SJCRH30 (cell line): ENCODE results near the gene RFX8. TPM values are rescaled to one million over a fixed set of nuclear protein-coding genes. Genes with fewer than 3 reads are reported as not detected.
"Not testable (repeated sequence)": the region's sequence is repeated elsewhere in the genome, so short reads cannot be mapped to it uniquely, and the experiment has no call there.

Experiments used
- DNase-seq, 2 experiments: peaks; one replicate each; pipeline ENCODE4 v3.0.0-alpha.2; 2015 to 2020
- H3K27ac ChIP-seq: fragments of 250-450 bp; sonication (Bioruptor Pico); 2 replicates; pipeline ENCODE4 v1.5.1; 2020; ENCODE audit warnings: mild to moderate bottlenecking, moderate library complexity
- H3K27me3 ChIP-seq: fragments of 250-450 bp; sonication (Bioruptor Pico); 2 replicates; pipeline ENCODE4 v1.5.1; 2020; ENCODE audit warnings: mild to moderate bottlenecking, moderate library complexity
- H3K36me3 ChIP-seq: fragments of 250-450 bp; sonication (Bioruptor Pico); 2 replicates; pipeline ENCODE4 v1.5.1; 2020; ENCODE audit warnings: mild to moderate bottlenecking, moderate library complexity
- H3K4me1 ChIP-seq: fragments of 250-450 bp; sonication (Bioruptor Pico); 2 replicates; pipeline ENCODE4 v1.5.1; 2020; ENCODE audit warnings: mild to moderate bottlenecking, moderate library complexity
- H3K4me3 ChIP-seq: fragments of 250-450 bp; sonication (Bioruptor Pico); 2 replicates; pipeline ENCODE4 v1.5.1; 2020; ENCODE audit warnings: mild to moderate bottlenecking, moderate library complexity
- H3K9me3 ChIP-seq: fragments of 250-450 bp; sonication (Bioruptor Pico); replicated peaks from 2 replicates; pipeline ENCODE4 v1.5.1; 2020; ENCODE audit warnings: mild to moderate bottlenecking, moderate library complexity
- total RNA-seq: library from RNA; depleted of rRNA; stranded (reverse); fragments of >200 nt; shearing (Covaris generic); gene quantifications from 2 replicates; pipeline ENCODE4 v1.2.3, GENCODE V29; 2014; rRNA removed

The RFX8 gene
- 0.06 and 0.43 TPM in 2 replicates for total RNA-seq

- Histone ChIP-seq H3K4me1 (peaks cover 21% of the 10 kb centered on the region), H3K36me3 (no peaks in the 10 kb centered on the region), H3K4me3 (no peak within 1 kb of the TSS), H3K9me3 (no peaks in the 10 kb centered on the region), H3K27me3 (no peaks in the 10 kb centered on the region), H3K27ac (no peak within 1 kb of the TSS)
- DNase-seq = no peak
Measured at GRCh38 chr2:101474731-101475384, at the start of gene RFX8. Gene RFX8, minus strand, starts transcription at chr2:101475112. Its CDS starts 8,264 bp downstream, at chr2:101466848.

- no peak for DNase-seq
- H3K9me3 ChIP-seq = peaks cover 3% of the 10 kb centered on the region; the same call in 1 of the 2 replicates
- no peak overlapping the region for H3K27ac ChIP-seq
- H3K4me1 ChIP-seq = peaks cover 16% of the 10 kb centered on the region
- H3K27me3 ChIP-seq = no peaks in the 10 kb centered on the region
- no peak overlapping the region for H3K4me3 ChIP-seq
- H3K36me3 ChIP-seq = no peaks in the 10 kb centered on the region
Measured at GRCh38 chr2:101521487-101521886, 46.6 kb upstream of the RFX8 start.

DNA sequence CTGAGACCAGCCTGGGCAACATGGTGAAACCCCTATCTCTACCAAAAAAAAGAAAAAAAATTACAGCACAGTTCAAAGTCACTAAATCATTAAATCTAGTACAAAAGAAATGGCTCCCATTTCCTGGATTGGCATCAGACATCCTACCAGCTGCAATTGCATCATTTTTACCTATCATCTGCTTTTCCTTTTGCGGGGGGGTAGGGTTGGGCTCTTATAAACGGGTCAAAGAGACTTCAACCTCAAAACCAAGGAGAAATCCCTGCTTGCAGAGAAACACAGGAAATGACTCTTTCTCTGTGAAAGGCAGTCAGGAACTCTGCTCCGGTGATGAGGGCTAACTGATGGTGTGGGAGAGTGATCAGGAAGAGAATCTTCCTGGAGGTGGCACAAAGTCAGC is 45.3 kb upstream of the RFX8 start:
- no peak for DNase-seq
- peaks cover 16% of the 10 kb centered on the region for H3K4me1 ChIP-seq
- no peaks in the 10 kb centered on the region for H3K27me3 ChIP-seq
- no peak overlapping the region for H3K4me3 ChIP-seq
- peaks cover 5% of the 10 kb centered on the region; the same call in 1 of the 2 replicates for H3K9me3 ChIP-seq
- no peaks in the 10 kb centered on the region for H3K36me3 ChIP-seq
- no peak overlapping the region for H3K27ac ChIP-seq

- no peak overlapping the region for H3K4me3 ChIP-seq
- DNase-seq = peak; percentile 23 to 65
- H3K4me1 ChIP-seq = peaks cover 16% of the 10 kb centered on the region
- H3K27ac ChIP-seq = no peak overlapping the region
- peaks cover 5% of the 10 kb centered on the region; the same call in 1 of the 2 replicates for H3K9me3 ChIP-seq
- no peaks in the 10 kb centered on the region for H3K27me3 ChIP-seq
- H3K36me3 ChIP-seq = no peaks in the 10 kb centered on the region
Measured at GRCh38 chr2:101518578-101519492, 43.9 kb upstream of the RFX8 start.

DNA sequence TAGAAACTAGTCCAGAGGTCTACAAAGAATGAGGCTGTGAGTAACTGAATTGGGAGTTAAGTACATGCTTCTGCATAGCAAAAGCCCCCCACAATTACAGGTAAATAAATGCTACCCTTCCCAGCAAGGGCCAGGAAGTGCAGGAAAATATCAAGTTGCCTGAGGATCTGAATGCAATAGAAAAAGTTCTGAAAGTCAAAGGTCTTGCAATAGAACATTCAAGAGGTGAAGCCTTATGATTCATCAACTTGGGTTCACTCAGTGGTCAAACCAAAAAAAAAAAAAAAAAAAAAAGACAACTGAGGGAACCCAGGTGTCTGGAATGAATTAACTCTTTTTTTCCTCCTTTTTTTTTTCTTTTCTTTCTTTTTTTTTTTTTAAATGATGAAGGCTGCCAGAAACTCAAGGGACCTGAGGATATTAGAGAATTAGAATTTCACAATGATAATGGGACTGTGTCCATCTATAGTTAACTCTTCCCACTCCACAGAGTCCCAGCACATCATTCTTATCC is 42.9 kb upstream of the RFX8 start:
- Histone ChIP-seq H3K27ac (peak overlapping the region; percentile 31; the same call in 1 of the 2 replicates), H3K4me3 (no peak overlapping the region), H3K9me3 (peaks cover 5% of the 10 kb centered on the region; the same call in 1 of the 2 replicates), H3K4me1 (peaks cover 16% of the 10 kb centered on the region), H3K27me3 (no peaks in the 10 kb centered on the region), H3K36me3 (no peaks in the 10 kb centered on the region)
- DNase-seq = no peak

- Histone ChIP-seq H3K4me3 (no peak overlapping the region), H3K36me3 (no peaks in the 10 kb centered on the region), H3K27ac (peak overlapping the region; percentile 31; the same call in 1 of the 2 replicates), H3K4me1 (peaks cover 16% of the 10 kb centered on the region), H3K9me3 (peaks cover 5% of the 10 kb centered on the region; the same call in 1 of the 2 replicates), H3K27me3 (no peaks in the 10 kb centered on the region)
- no peak for DNase-seq
Measured at GRCh38 chr2:101516823-101517690, 42.1 kb upstream of the RFX8 start.

- Histone ChIP-seq H3K4me3 (no peak overlapping the region), H3K9me3 (peaks cover 5% of the 10 kb centered on the region; the same call in 1 of the 2 replicates), H3K36me3 (no peaks in the 10 kb centered on the region), H3K4me1 (peaks cover 16% of the 10 kb centered on the region), H3K27me3 (no peaks in the 10 kb centered on the region), H3K27ac (no peak overlapping the region)
- no peak for DNase-seq
Measured at GRCh38 chr2:101516349-101516748, 41.4 kb upstream of the RFX8 start.

- peaks cover 15% of the 10 kb centered on the region for H3K4me1 ChIP-seq
- H3K36me3 ChIP-seq = no peaks in the 10 kb centered on the region
- H3K4me3 ChIP-seq = no peak overlapping the region
- H3K9me3 ChIP-seq = peaks cover 5% of the 10 kb centered on the region; the same call in 1 of the 2 replicates
- H3K27ac ChIP-seq = no peak overlapping the region
- DNase-seq = no peak
- H3K27me3 ChIP-seq = no peaks in the 10 kb centered on the region
Measured at GRCh38 chr2:101515477-101515876, 40.6 kb upstream of the RFX8 start.

DNA sequence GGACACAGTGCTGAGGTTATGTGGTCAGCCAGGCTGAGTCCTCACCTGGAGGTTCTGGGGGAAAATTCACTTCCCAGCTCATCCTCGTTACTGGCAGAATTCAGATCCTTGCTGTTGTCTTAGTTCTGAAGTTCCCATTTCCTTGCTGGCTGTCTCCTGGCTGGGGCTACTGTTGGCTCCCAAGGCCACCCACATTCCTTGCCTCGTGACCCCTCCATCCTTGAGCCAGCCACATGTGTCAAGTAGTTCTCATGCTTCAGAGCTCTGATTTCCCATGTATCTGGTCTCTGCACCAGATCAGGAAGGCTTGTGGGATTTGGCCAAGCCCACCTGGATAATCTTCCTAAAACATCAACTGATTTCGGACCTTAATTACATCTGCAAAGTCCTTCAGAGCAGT is 38.1 kb upstream of the RFX8 start:
- Histone ChIP-seq H3K27ac (no peak overlapping the region), H3K4me3 (no peak overlapping the region), H3K36me3 (no peaks in the 10 kb centered on the region), H3K27me3 (no peaks in the 10 kb centered on the region), H3K9me3 (peaks cover 5% of the 10 kb centered on the region), H3K4me1 (peaks cover 4% of the 10 kb centered on the region)
- no peak for DNase-seq

GRCh38 chr2:101511381-101511780 is 36.5 kb upstream of the RFX8 start:
- Histone ChIP-seq H3K27me3 (no peaks in the 10 kb centered on the region), H3K27ac (no peak overlapping the region), H3K36me3 (no peaks in the 10 kb centered on the region), H3K9me3 (peaks cover under 1% of the 10 kb centered on the region), H3K4me1 (no peaks in the 10 kb centered on the region), H3K4me3 (no peak overlapping the region)
- DNase-seq = no peak

DNA sequence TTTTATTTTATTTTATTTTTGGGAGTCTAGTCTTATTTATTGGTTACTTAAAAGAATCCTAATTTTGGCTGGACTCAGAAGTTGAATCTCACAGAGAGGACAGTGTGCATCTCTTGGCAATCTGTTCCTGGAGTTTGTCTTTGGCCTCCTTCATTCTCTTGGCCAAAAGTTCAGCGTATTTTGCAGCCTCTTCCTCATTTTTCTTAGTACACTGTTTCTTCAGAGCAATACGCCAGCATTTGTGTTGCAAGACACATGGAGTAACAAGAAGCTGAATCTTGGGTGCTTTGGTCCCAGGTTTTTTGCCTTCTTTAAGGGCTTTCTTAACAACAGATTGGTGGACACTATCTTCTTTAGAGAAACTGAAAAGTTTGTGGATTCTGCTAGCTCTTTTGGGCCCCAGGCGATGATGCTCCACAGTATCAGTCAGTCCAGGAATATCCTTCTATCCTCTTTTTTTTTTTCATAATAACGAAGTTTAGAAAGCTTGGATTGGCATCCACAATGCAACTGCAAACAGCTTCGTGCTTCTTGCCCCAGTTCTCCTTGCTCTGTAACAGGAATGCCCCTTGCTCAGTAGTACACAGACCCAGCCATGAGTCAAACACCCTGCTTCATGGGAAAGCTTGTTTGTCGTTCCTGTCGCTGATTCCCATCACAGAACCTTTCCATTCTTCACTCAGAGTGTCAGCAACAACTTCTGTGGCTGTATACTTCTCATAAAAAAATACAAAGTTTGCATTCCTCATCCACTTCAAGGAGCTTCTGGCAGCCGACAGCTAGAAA is 34.8 kb upstream of the RFX8 start:
- H3K4me3 ChIP-seq = no peak overlapping the region
- DNase-seq = no peak
- no peaks in the 10 kb centered on the region for H3K4me1 ChIP-seq
- H3K27me3 ChIP-seq = no peaks in the 10 kb centered on the region
- H3K27ac ChIP-seq = no peak overlapping the region
- H3K9me3 ChIP-seq = no peaks in the 10 kb centered on the region; the same call in 1 of the 2 replicates
- no peaks in the 10 kb centered on the region for H3K36me3 ChIP-seq

GRCh38 chr2:101508636-101509035 is 33.7 kb upstream of the RFX8 start:
- H3K27me3 ChIP-seq = no peaks in the 10 kb centered on the region
- no peak for DNase-seq
- no peak overlapping the region for H3K27ac ChIP-seq
- no peaks in the 10 kb centered on the region for H3K36me3 ChIP-seq
- H3K4me3 ChIP-seq = no peak overlapping the region
- H3K9me3 ChIP-seq = no peaks in the 10 kb centered on the region; the same call in 1 of the 2 replicates
- no peaks in the 10 kb centered on the region for H3K4me1 ChIP-seq

DNA sequence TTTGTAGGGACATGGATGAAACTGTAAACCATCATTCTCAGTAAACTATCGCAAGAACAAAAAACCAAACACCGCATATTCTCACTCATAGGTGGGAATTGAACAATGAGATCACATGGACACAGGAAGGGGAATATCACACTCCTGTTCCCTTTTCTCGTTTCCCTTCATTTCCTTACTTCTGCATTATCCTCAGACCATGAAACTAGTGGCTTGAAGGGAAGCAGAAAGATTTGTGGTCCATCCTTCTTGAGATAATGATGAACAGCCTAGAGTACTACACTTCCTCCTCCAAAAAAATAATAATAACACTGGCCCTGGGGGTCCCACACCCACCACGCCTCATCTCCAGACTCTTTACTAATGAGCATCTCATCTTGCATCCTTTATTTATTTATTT is 30.4 kb upstream of the RFX8 start:
- not testable (repeated sequence) for H3K9me3 ChIP-seq, DNase-seq, H3K4me3 ChIP-seq, H3K27ac ChIP-seq, H3K36me3 ChIP-seq, H3K27me3 ChIP-seq
- H3K4me1 ChIP-seq = peaks cover 19% of the 10 kb centered on the region
